ENCODE measurements around the gene TMEM140. TPM values are rescaled to one million over a fixed set of nuclear protein-coding genes. Genes with fewer than 3 reads are reported as not detected.

Gene TMEM140
- total RNA-seq, 1 experiment from 2014 or later: 0.40 TPM

DNA sequence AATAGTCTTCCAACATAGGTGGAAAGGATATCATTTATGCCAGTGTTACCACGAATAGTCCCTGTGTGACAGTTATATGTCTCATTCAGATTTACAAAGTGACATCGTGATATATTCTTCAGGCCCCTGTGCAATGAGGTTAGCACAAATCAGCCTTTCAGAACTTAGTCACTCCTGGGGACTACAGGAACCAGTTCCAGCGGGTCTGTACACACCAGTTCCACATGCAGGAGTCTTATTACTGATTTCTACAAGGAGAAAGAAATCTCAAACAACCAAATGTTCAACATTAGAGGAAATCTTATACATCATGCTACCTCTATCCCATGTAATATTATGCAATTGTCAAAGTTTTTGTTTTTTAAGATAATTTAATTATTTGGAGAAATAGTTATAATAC is 67.8 kb downstream of the TMEM140 start:
- DNase-seq: no peak
- Histone ChIP-seq H3K36me3 (no peaks in the 10 kb centered on the region), H3K27me3 (no peaks in the 10 kb centered on the region), H3K9me3 (no peaks in the 10 kb centered on the region), H3K4me3 (no peak overlapping the region)

Other genes starting within 250 kb of the TMEM140 start
- gene AGBL3, start 161.6 kb upstream of the TMEM140 start, total RNA-seq (2014; rRNA removed; shearing (Covaris generic); ENCODE audit: low replicate concordance): 0.40 TPM in 1 of 2 replicates, not detected in the other
- 30.5 and 38.3 TPM in 2 replicates for gene CYREN, start 22.6 kb downstream of the TMEM140 start, total RNA-seq (2014; rRNA removed; shearing (Covaris generic); ENCODE audit: low replicate concordance)
- 1.5 and 3.0 TPM in 2 replicates for gene WDR91, start 63.5 kb downstream of the TMEM140 start, total RNA-seq (2014; rRNA removed; shearing (Covaris generic); ENCODE audit: low replicate concordance)
- not detected in 2 replicates for gene STRA8, start 85.8 kb downstream of the TMEM140 start, total RNA-seq (2014; rRNA removed; shearing (Covaris generic); ENCODE audit: low replicate concordance)

Data from MG63 (cell line).